Lower leg skin (tissue), 3 donors: ENCODE measurements around the gene FUT6.

Experiments used
- CTCF ChIP-seq, 3 donors: fragments of 450-650 bp; IDR thresholded peaks; one replicate each; pipeline ENCODE4 v1.5.1; 2016; ENCODE audit warnings: antibody characterized with exemption in 3 of 3, mild to moderate bottlenecking in 3 of 3, moderate library complexity in 2 of 3
- POLR2A ChIP-seq, 2 donors: fragments of 450-650 bp; IDR thresholded peaks; one replicate each; pipeline ENCODE4 v1.6.1; 2016 to 2017; ENCODE audit warnings: antibody characterized with exemption in 2 of 2, mild to moderate bottlenecking in 1 of 2, moderate library complexity in 1 of 2

- TF ChIP-seq CTCF (IDR thresholded peaks at IDR 0.05): no peak
- TF ChIP-seq POLR2A (IDR thresholded peaks at IDR 0.05): no peak
Observed at GRCh38 chr19:5782945-5783919, 56.3 kb downstream of the FUT6 start.
